NCI-H1930 (cell line): ENCODE measurements around the gene CALR3.
"Not testable (repeated sequence)": the region's sequence is repeated elsewhere in the genome, so short reads cannot be mapped to it uniquely, and the experiment has no call there.

ENCODE experiments used
- DNase-seq, 2 experiments: peaks; one replicate each; lab custom pipeline; 2025; lab: John Stamatoyannopoulos, UW

Gene CALR3

GRCh38 chr19:16524991-16525734 is 29.2 kb upstream of the CALR3 start:
- no peak for DNase-seq

- no peak for DNase-seq
Measured at GRCh38 chr19:16522559-16523377, 26.8 kb upstream of the CALR3 start.

GRCh38 chr19:16521715-16522289 is 25.8 kb upstream of the CALR3 start:
- no peak for DNase-seq

GRCh38 chr19:16520986-16521624 is 25.1 kb upstream of the CALR3 start:
- no peak for DNase-seq

GRCh38 chr19:16520074-16520973 is 24.4 kb upstream of the CALR3 start:
- no peak for DNase-seq

GRCh38 chr19:16519230-16519687 is 23.3 kb upstream of the CALR3 start:
- DNase-seq: no peak

GRCh38 chr19:16518483-16519229 is 22.7 kb upstream of the CALR3 start:
- no peak for DNase-seq

GRCh38 chr19:16518061-16518460 is 22.1 kb upstream of the CALR3 start:
- DNase-seq: no peak

- DNase-seq: no peak
Measured at GRCh38 chr19:16516923-16517610, 21.1 kb upstream of the CALR3 start.

GRCh38 chr19:16516381-16516780 is 20.4 kb upstream of the CALR3 start:
- no peak for DNase-seq

- DNase-seq: no peak
Measured at GRCh38 chr19:16514383-16515019, 18.5 kb upstream of the CALR3 start.

GRCh38 chr19:16512611-16513010 is 16.6 kb upstream of the CALR3 start:
- DNase-seq: not testable (repeated sequence)

GRCh38 chr19:16509141-16510061 is 13.4 kb upstream of the CALR3 start:
- no peak for DNase-seq

GRCh38 chr19:16508546-16508945 is 12.6 kb upstream of the CALR3 start:
- no peak for DNase-seq

GRCh38 chr19:16506961-16507360 is 11.0 kb upstream of the CALR3 start:
- DNase-seq: no peak

GRCh38 chr19:16506161-16506560 is 10.2 kb upstream of the CALR3 start:
- not testable (repeated sequence) for DNase-seq

- no peak for DNase-seq
Measured at GRCh38 chr19:16504271-16504670, 8.3 kb upstream of the CALR3 start.

GRCh38 chr19:16497837-16498236 is 1.9 kb upstream of the CALR3 start:
- no peak for DNase-seq
